Calu3 (cell line): Measurements from ENCODE around the gene CDK12. TPM values are rescaled to one million over a fixed set of nuclear protein-coding genes. Genes with fewer than 3 reads are reported as not detected.

Experiments used
- BruUV-seq: library from RNA; stranded (reverse); fragments of 400-500 nt; replicated peaks from 2 replicates; lab custom pipeline; 2021; lab: Mats Ljungman, UMichigan
- CTCF ChIA-PET: fragments of 300-600 bp; sonication (Branson Sonifier 250); formaldehyde crosslinking; loops from one replicate; lab custom pipeline; 2022; ENCODE audit warnings: antibody characterized with exemption; lab: Charles Lee
- DNase-seq: peaks from one replicate; pipeline ENCODE4 v3.0.0; 2022
- H3K27ac Mint-ChIP-seq: one replicate; pipeline ENCODE4 v1.8.0; 2022; ENCODE audit warnings: mixed read lengths; ENCODE audit not compliant: unreplicated experiment
- H3K27me3 Mint-ChIP-seq: one replicate; pipeline ENCODE4 v1.8.0; 2022; ENCODE audit warnings: mixed read lengths; ENCODE audit not compliant: unreplicated experiment
- H3K36me3 Mint-ChIP-seq: one replicate; pipeline ENCODE4 v1.8.0; 2022; ENCODE audit warnings: mild to moderate bottlenecking, moderate library complexity, mixed read lengths; ENCODE audit not compliant: insufficient read depth, unreplicated experiment
- H3K4me1 Mint-ChIP-seq: one replicate; pipeline ENCODE4 v1.8.0; 2022; ENCODE audit warnings: mild to moderate bottlenecking, low read depth, mixed read lengths; ENCODE audit not compliant: unreplicated experiment
- H3K4me3 Mint-ChIP-seq: one replicate; pipeline ENCODE4 v1.8.0; 2022; ENCODE audit warnings: mild to moderate bottlenecking, low read depth, moderate library complexity, mixed read lengths; ENCODE audit not compliant: unreplicated experiment
- H3K9me3 Mint-ChIP-seq: one replicate; pipeline ENCODE4 v1.8.0; 2022; ENCODE audit warnings: low read depth, mixed read lengths; ENCODE audit not compliant: unreplicated experiment
- intact Hi-C: fragments of 100-400 bp; cut with micrococcal nuclease; formaldehyde crosslinking; loops from one replicate; pipeline ENCODE4 v1.10.0; 2022; ENCODE audit not compliant: unreplicated experiment
- total RNA-seq: library from RNA; stranded (reverse); gene quantifications from 2 replicates; pipeline ENCODE4 v1.2.3, GENCODE V29; 2022
- TF ChIP-seq, protein P1 (sequence below): fragments of 200-600 bp; IDR thresholded peaks from one replicate; pipeline ENCODE4 v1.8.0; 2022; ENCODE audit warnings: antibody characterized with exemption; ENCODE audit not compliant: unreplicated experiment

Gene CDK12
- total RNA-seq, 1 experiment from 2014 or later = 321 TPM

DNA sequence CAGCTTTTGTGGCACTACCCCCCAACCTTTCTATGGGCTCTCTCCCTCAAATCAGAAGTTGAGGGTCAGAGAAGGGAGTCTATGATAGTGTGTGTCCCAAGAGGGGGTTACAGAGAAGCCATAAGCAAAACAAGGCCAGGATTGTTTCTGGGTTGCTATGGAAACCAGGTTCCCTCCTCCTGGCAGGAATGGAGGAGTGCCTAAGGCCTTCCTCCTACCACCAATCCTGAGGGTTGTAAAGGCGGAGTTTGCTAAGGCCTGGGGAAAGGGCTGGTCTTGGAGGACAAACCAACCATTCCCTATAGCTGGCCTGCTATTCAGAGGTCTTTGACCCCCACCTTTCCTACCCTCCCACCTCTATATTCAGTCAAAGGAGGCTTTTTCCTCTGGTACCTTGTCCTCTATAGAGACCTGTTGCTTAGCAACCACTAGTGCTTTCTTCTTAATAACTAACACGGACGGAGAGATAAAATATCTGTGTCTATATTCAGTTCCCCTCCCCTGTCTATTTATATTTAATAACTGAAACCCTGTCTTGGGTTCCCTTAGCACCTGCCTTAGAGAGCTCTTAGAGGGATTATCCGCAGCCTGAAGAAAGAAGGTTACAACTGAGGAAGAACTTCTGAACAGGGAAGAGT, 103.0 kb downstream of the CDK12 start:
- H3K27me3 Mint-ChIP-seq = no peaks in the 10 kb centered on the region
- H3K36me3 Mint-ChIP-seq = peaks cover 30% of the 10 kb centered on the region
- no peak overlapping the region for H3K27ac Mint-ChIP-seq

DNA sequence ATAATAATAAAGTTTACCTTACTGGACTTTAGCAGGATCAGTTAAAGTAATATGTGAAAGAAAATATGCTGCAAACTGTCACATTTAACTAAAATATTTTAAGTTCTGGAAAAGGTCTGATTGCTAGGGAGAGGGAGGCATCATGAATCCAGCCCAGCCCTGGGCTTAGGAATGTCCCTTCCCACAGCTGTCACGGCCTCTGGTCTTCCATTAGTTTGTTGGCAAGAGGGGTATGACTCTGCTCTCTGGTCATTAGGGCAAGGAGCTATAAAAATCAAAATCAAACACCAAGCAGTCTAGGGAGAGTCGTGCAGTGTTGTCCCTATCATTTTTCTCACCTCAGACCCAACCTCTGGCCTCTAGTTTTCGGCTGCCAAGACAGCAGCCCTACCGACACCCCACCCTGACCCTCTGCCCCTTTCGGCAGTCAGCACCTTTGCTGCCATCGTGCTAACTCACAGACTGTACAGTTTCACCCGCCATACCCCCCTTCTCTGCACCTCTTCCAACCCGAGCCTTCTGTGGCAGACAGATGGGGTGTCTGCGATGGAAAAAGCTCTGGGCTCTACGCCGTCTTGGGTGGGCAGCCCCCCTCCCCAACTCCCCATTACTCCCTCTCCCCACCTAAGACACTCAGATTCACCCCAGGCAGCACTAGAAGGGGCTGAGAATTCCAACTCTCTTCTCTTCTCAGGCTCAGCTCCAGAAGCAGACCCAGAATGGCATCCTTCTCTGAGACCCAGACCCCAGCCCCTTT, 105.0 kb downstream of the CDK12 start:
- intact Hi-C loops = no loop called here
- BruUV-seq = no TSS peak
- CTCF ChIA-PET = interaction anchor here (0.7 to 2.5 kb wide), 5 partner anchors 9 to 57 kb away, joined by 3 to 11 read pairs (median 5); no protein-coding TSS in a partner anchor
- H3K4me3 Mint-ChIP-seq = no peak overlapping the region
- no peaks in the 10 kb centered on the region for H3K4me1 Mint-ChIP-seq
- peaks cover 3% of the 10 kb centered on the region for H3K9me3 Mint-ChIP-seq
- TF ChIP-seq, protein P1, sequence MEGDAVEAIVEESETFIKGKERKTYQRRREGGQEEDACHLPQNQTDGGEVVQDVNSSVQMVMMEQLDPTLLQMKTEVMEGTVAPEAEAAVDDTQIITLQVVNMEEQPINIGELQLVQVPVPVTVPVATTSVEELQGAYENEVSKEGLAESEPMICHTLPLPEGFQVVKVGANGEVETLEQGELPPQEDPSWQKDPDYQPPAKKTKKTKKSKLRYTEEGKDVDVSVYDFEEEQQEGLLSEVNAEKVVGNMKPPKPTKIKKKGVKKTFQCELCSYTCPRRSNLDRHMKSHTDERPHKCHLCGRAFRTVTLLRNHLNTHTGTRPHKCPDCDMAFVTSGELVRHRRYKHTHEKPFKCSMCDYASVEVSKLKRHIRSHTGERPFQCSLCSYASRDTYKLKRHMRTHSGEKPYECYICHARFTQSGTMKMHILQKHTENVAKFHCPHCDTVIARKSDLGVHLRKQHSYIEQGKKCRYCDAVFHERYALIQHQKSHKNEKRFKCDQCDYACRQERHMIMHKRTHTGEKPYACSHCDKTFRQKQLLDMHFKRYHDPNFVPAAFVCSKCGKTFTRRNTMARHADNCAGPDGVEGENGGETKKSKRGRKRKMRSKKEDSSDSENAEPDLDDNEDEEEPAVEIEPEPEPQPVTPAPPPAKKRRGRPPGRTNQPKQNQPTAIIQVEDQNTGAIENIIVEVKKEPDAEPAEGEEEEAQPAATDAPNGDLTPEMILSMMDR = no peak
- DNase-seq = no peak
- H3K27ac Mint-ChIP-seq = no peak overlapping the region
- H3K36me3 Mint-ChIP-seq = peaks cover 23% of the 10 kb centered on the region
- no peaks in the 10 kb centered on the region for H3K27me3 Mint-ChIP-seq

More for the DNA sequence above, 103.0 kb downstream of the CDK12 start:
- DNase-seq = peak; percentile 55
- Mint-ChIP-seq H3K9me3 (no peaks in the 10 kb centered on the region), H3K4me1 (no peaks in the 10 kb centered on the region), H3K4me3 (no peak overlapping the region)
- CTCF ChIA-PET = interaction anchor here (0.6 to 2.5 kb wide), 6 partner anchors 9 to 59 kb away, joined by 3 to 9 read pairs (median 6); no protein-coding TSS in a partner anchor
- no TSS peak for BruUV-seq
- intact Hi-C loops = no loop called here
- TF ChIP-seq, protein P1 = no peak

DNA sequence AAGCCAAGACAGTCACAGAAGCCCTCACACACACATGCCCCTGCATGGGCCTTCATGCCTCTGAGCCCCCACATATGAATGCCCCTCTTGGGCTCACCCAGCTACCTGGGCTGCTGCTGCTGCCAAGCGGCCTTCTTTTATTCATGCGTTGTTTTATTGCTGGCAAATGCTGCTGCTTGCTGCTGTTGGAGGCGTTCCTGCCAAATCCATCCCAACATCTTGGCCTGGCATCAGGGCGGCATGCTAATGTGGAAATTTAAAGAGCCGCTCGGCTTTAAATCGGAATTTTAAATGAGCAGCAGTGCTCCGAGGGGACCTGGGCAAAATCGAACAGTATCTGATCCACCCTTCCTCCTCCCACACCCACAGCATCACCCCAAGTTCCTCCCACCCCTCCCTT, 107.4 kb downstream of the CDK12 start:
- DNase-seq = no peak
- H3K9me3 Mint-ChIP-seq = peaks cover 6% of the 10 kb centered on the region
- H3K36me3 Mint-ChIP-seq = peaks cover 28% of the 10 kb centered on the region
- H3K4me1 Mint-ChIP-seq = peaks cover under 1% of the 10 kb centered on the region
- TF ChIP-seq, protein P1 = no peak
- BruUV-seq = no TSS peak
- H3K27ac Mint-ChIP-seq = no peak overlapping the region
- H3K27me3 Mint-ChIP-seq = no peaks in the 10 kb centered on the region
- CTCF ChIA-PET = interaction anchor here (0.7 to 2.0 kb wide), 7 partner anchors 9 to 85 kb away, joined by 3 to 8 read pairs (median 4); no protein-coding TSS in a partner anchor
- H3K4me3 Mint-ChIP-seq = no peak overlapping the region
- intact Hi-C loops = no loop called here

DNA sequence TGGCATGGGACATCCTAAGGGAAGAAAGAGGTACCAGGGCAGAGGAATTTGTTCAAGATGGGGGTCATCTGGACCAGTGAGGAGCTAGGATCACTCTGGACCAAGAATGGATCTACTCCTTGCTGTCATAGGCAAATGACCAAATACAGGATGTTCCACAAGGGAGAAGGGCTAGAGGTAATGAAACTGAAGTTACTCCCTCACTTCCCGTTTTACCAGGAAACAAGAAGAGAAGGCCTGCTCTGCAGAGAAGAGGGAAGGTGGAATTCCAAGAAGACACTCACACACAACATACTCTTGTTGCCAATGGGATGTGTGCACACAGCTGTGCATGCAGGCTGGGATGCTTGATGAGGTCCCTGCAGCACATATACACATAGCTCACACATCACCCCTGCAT, 107.8 kb downstream of the CDK12 start:
- TF ChIP-seq, protein P1 = no peak
- Mint-ChIP-seq H3K36me3 (peaks cover 32% of the 10 kb centered on the region), H3K4me3 (no peak overlapping the region), H3K27me3 (no peaks in the 10 kb centered on the region), H3K27ac (no peak overlapping the region), H3K9me3 (peaks cover 6% of the 10 kb centered on the region), H3K4me1 (peaks cover 4% of the 10 kb centered on the region)
- intact Hi-C loops = no loop called here
- no peak for DNase-seq
- CTCF ChIA-PET = interaction anchor here (0.7 to 2.0 kb wide), 4 partner anchors 9 to 53 kb away, joined by 3 to 7 read pairs (median 5); no protein-coding TSS in a partner anchor
- BruUV-seq = no TSS peak
